ENCODE results near the gene LRATD1.

GRCh38 chr2:14602309-14602708 is 30.2 kb upstream of the LRATD1 start:
- TF ChIP-seq POLR2A (IDR thresholded peaks at IDR 0.05) (no peak), CTCF (IDR thresholded peaks at IDR 0.05) (no peak)

Data from esophagus squamous epithelium (tissue), 4 donors.